ENCODE data around the gene CNOT6L.
"Not testable (repeated sequence)": the region's sequence is repeated elsewhere in the genome, so short reads cannot be mapped to it uniquely, and the experiment has no call there.

The CNOT6L gene

GRCh38 chr4:77782102-77782835, 36.9 kb downstream of the CNOT6L start:
- no peak for DNase-seq (ENCODE audit: low read depth)

DNA sequence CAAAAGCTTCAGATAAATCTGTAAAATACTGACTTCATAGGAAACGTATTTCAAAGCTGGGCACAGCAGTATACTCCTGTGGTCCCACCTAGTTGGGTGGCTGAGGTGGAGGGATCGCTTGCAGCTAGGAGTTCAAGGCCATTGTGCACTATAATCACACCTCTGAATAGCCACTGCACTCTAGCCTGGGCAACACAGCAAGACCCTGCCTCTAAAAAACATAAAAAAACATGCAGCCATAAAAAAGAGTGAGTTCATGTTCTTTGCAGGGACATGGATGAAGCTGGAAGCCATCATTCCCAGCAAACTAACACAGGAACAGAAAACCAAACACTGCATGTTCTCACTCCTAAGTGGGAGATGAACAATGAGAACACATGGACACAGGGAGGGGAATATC, 38.4 kb downstream of the CNOT6L start:
- DNase-seq (ENCODE audit: low read depth): not testable (repeated sequence)

GRCh38 chr4:77777135-77777807, 41.9 kb downstream of the CNOT6L start:
- DNase-seq (ENCODE audit: low read depth): no peak

GRCh38 chr4:77776182-77777134, 42.7 kb downstream of the CNOT6L start:
- DNase-seq (ENCODE audit: low read depth): no peak

DNA sequence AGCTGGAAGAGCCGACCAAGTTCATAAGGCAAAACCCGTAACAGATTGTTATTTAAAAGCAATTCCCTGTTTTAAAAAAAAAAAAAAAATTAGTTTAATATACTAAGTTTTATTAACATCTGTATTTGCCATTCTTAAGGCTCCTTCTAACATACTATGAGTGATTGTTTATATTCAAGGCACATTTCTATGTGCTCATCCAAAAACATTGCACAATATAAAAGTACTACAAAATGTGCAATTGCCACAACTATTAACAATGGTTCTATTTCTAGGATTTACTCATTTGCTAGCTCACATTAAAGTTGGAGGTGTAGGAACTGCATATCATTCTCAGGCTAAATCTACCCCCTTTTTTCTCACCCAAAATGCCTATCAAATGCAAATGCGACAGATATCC, 46.1 kb downstream of the CNOT6L start:
- no peak for DNase-seq (ENCODE audit: low read depth)

GRCh38 chr4:77771566-77771965, 47.6 kb downstream of the CNOT6L start:
- DNase-seq (ENCODE audit: low read depth): no peak

GRCh38 chr4:77765720-77766119, 53.4 kb downstream of the CNOT6L start:
- DNase-seq (ENCODE audit: low read depth): no peak

GRCh38 chr4:77762531-77762930, 56.6 kb downstream of the CNOT6L start:
- DNase-seq (ENCODE audit: low read depth): no peak

- no peak for DNase-seq (ENCODE audit: low read depth)
Observed at GRCh38 chr4:77761595-77761994, 57.6 kb downstream of the CNOT6L start.

DNA sequence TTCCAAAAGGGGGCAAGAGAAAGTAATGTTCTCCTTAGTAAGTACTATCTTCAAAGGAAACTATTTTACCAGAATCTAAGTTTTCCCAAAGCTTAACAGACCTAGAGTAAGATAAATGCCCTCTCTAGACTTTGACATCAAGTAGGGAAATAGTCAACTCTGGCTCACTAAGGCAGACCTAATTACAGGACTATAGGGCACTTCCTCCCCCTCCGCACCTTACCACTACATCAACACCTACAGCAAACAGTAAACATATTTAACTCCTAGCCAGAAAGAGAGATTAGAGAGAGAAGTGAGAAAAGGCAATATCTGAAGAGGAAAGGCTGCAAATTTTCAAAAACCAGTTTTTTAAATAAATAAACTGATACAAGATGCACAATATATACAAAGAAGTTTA, 60.4 kb downstream of the CNOT6L start:
- no peak for DNase-seq (ENCODE audit: low read depth)

GRCh38 chr4:77751764-77752163, 67.4 kb downstream of the CNOT6L start:
- no peak for DNase-seq (ENCODE audit: low read depth)

GRCh38 chr4:77745792-77746191, 73.4 kb downstream of the CNOT6L start:
- no peak for DNase-seq (ENCODE audit: low read depth)

GRCh38 chr4:77742054-77742453, 77.1 kb downstream of the CNOT6L start:
- no peak for DNase-seq (ENCODE audit: low read depth)

GRCh38 chr4:77740480-77740879, 78.7 kb downstream of the CNOT6L start:
- DNase-seq (ENCODE audit: low read depth): no peak

DNA sequence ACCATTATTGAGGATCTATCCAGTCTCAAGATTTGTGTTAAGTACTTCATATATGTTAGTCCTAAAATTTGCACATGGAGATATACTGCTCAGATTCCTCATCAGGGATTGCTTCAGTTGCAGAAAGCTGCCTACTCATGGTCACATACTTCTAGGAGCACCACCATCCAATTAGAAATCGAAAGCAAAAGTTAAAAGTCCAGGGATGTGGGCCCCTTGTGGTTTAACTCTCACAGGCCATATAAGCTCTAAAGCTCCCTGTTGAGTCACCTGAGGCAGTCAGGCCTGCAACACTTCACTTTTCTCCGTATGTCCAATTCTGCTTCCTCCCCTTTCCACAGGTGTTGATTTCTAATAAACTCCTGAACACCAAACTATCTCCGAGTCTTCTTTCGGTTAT, 84.2 kb downstream of the CNOT6L start:
- DNase-seq (ENCODE audit: low read depth): no peak

DNA sequence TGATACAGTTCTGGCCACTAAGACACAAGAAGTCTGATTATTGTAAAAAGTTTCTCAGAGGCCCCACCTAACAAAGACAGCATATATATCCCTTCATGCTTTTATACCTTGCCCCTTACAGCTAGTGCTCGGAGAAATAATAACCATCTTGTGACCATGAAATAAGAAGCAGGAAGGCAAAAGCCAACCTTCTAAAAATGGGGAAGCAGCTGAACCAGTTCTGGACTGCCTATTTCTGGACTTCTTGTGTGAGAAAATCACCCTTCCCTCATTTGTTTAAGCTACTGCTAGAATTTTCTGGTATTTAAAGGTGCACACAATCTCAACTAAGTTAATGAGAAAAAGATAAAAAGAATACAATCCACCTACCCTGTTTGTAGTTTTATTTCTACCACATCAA, 87.5 kb downstream of the CNOT6L start:
- DNase-seq (ENCODE audit: low read depth): no peak

GRCh38 chr4:77728420-77728819, 90.7 kb downstream of the CNOT6L start:
- DNase-seq (ENCODE audit: low read depth): no peak

DNA sequence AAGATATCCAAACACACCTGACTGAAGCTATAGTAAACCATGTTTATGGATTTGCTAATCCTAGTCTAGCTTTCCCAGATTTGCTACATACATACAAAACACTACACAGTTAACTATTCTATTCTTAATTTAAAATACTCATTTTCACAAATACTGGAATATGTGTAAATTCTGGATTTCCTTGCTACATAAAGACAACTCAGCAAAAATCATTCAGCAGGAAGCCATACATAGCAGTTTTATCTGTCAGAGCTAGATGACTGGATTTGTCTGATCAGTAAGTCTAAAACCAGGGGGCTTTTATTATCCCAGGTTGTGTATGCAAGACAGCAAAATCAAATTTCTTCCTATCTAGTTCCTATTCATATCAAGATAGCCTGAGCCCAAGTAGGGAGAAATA, 98.1 kb downstream of the CNOT6L start:
- DNase-seq (ENCODE audit: low read depth): no peak

DNA sequence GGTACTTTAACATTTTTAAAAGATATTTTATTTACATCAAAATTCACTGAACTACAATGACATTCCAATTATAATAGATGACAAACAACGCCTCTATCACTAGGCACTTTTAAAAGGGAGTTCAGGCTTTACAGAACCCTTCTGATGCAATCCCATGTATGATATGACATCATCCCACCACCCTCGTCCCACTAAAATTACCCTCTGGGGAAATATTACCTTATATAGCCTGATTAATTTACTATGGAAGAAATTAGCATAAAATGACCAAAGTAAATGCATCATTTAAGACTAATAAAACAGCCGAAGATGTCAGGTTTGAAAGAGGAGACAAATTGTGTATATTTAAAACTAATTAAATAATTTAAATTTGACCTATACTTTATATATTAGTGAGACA, 100.7 kb downstream of the CNOT6L start:
- DNase-seq (ENCODE audit: low read depth): not testable (repeated sequence)

- no peak for DNase-seq (ENCODE audit: low read depth)
Observed at GRCh38 chr4:77715414-77716290, 103.5 kb downstream of the CNOT6L start.

GRCh38 chr4:77714514-77714913, 104.7 kb downstream of the CNOT6L start:
- no peak for DNase-seq (ENCODE audit: low read depth)

DNA sequence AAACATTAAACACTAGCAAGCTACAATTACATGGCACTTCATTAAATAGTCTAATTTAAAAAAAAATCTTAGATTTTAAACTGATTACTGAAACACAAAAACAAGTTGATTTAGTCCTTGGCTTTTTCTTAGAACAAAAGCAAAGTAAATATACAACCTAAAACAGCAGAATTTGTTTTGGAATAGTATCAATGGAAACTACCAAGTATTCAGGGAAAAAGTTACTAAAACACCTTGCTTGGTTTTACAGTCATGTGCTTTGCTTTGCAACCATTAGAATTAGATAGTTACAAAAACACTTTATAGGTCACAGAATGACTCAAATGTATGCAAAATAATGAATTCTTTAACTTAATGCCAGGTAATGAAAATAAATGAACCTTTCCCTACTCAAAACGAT, 105.3 kb downstream of the CNOT6L start:
- DNase-seq (ENCODE audit: low read depth): no peak

Data from stimulated activated CD8-positive, alpha-beta memory T cell treated with anti-CD3 and anti-CD28 coated beads, Interleukin-7, amount 100 ng/mL, for 24 hours (primary cell).